Measurements from ENCODE around the gene ZNF425. TPM values are rescaled to one million over a fixed set of nuclear protein-coding genes. Genes with fewer than 3 reads are reported as not detected.

Gene ZNF425
- total RNA-seq, 1 experiment from 2014 or later = 3.0 TPM

GRCh38 chr7:149172534-149172920 is 46.4 kb upstream of the ZNF425 start:
- no TSS peak for BruUV-seq (replicated peaks)
- ChIA-PET POLR2A (no interaction called here), CTCF (no interaction called here)
- Histone ChIP-seq H3K27ac (ENCODE audit: low read length) (no peak overlapping the region), H3K36me3 (ENCODE audit: control insufficient read depth, insufficient read depth, low read length) (peaks cover 20% of the 10 kb centered on the region), H3K4me3 (ENCODE audit: low read depth in 2 of 2, low read length in 2 of 2) (no peak overlapping the region), H3K27me3 (ENCODE audit: control insufficient read depth, insufficient read depth, low read length) (no peaks in the 10 kb centered on the region), H3K9me3 (ENCODE audit: control insufficient read depth, insufficient read depth, low read depth, low read length) (no peaks in the 10 kb centered on the region), H3K4me1 (ENCODE audit: control insufficient read depth, insufficient read depth, low read length) (no peaks in the 10 kb centered on the region)
- in situ Hi-C loops (cut with HindIII; ENCODE audit: low pct_unique_long_range_greater_than_20kb, low sequenced_read_pairs) = no loop called here
- DNase-seq (ENCODE audit: low read depth, low spot score) (no peak), ATAC-seq (no peak)
- TF ChIP-seq, protein P1, sequence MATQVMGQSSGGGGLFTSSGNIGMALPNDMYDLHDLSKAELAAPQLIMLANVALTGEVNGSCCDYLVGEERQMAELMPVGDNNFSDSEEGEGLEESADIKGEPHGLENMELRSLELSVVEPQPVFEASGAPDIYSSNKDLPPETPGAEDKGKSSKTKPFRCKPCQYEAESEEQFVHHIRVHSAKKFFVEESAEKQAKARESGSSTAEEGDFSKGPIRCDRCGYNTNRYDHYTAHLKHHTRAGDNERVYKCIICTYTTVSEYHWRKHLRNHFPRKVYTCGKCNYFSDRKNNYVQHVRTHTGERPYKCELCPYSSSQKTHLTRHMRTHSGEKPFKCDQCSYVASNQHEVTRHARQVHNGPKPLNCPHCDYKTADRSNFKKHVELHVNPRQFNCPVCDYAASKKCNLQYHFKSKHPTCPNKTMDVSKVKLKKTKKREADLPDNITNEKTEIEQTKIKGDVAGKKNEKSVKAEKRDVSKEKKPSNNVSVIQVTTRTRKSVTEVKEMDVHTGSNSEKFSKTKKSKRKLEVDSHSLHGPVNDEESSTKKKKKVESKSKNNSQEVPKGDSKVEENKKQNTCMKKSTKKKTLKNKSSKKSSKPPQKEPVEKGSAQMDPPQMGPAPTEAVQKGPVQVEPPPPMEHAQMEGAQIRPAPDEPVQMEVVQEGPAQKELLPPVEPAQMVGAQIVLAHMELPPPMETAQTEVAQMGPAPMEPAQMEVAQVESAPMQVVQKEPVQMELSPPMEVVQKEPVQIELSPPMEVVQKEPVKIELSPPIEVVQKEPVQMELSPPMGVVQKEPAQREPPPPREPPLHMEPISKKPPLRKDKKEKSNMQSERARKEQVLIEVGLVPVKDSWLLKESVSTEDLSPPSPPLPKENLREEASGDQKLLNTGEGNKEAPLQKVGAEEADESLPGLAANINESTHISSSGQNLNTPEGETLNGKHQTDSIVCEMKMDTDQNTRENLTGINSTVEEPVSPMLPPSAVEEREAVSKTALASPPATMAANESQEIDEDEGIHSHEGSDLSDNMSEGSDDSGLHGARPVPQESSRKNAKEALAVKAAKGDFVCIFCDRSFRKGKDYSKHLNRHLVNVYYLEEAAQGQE (IDR thresholded peaks at IDR 0.05; ENCODE audit: insufficient read depth in 1 of 2, low read depth in 2 of 2, low read length in 1 of 2) = no peak
- TF ChIP-seq POLR2AphosphoS5 (IDR thresholded peaks at IDR 0.05; ENCODE audit: low read depth, low read length) = no peak
- no peak for TF ChIP-seq SIN3A (IDR thresholded peaks at IDR 0.05; ENCODE audit: borderline replicate concordance, insufficient read depth, low read depth, low read length)
- no peak for TF ChIP-seq TCF7L2 (IDR thresholded peaks at IDR 0.05; ENCODE audit: low read depth, low read length)
- no peak for TF ChIP-seq CTCF (IDR thresholded peaks at IDR 0.05)
- intact Hi-C loops (cut with micrococcal nuclease; ENCODE audit: unreplicated experiment) = no loop called here

DNA sequence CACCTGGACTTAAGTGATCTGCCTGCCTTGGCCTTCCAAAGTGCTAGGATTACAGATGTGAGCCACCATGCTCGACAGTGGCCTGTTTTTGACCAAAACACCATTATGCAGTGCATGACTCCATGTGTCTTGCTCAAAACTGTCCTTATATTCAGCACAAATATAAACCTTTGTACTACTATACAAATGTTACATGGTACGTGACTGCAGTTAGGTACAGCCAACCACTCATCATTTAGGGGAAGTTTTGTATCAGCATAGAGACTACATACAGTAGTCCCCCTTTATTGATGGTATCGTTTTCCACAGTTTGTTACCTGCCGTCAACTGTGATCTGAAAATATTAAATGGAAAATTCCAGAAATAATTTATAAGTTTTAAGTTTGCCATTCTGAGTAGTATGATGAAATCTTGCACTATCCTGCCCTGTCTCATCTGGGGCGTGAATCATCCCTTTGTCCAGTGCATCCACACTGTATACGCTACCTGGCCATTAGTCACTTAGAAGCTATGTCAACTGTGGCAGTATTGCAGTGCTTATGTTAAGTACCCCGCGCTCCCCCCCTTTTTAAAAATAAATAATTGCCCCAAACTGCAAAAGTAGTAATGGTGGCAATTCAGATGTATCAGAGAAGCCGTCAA is 45.9 kb upstream of the ZNF425 start:
- ChIA-PET POLR2A (no interaction called here), CTCF (no interaction called here)
- Histone ChIP-seq H3K9me3 (ENCODE audit: control insufficient read depth, insufficient read depth, low read depth, low read length) (no peaks in the 10 kb centered on the region), H3K27ac (ENCODE audit: low read length) (no peak overlapping the region), H3K4me3 (ENCODE audit: low read depth in 2 of 2, low read length in 2 of 2) (no peak overlapping the region), H3K36me3 (ENCODE audit: control insufficient read depth, insufficient read depth, low read length) (peaks cover 23% of the 10 kb centered on the region), H3K4me1 (ENCODE audit: control insufficient read depth, insufficient read depth, low read length) (no peaks in the 10 kb centered on the region), H3K27me3 (ENCODE audit: control insufficient read depth, insufficient read depth, low read length) (no peaks in the 10 kb centered on the region)
- in situ Hi-C loops (cut with HindIII; ENCODE audit: low pct_unique_long_range_greater_than_20kb, low sequenced_read_pairs) = no loop called here
- no peak for TF ChIP-seq POLR2AphosphoS5 (IDR thresholded peaks at IDR 0.05; ENCODE audit: low read depth, low read length)
- TF ChIP-seq SIN3A (IDR thresholded peaks at IDR 0.05; ENCODE audit: borderline replicate concordance, insufficient read depth, low read depth, low read length) = no peak
- no peak for TF ChIP-seq TCF7L2 (IDR thresholded peaks at IDR 0.05; ENCODE audit: low read depth, low read length)
- no peak for TF ChIP-seq CTCF (IDR thresholded peaks at IDR 0.05)
- TF ChIP-seq, protein P1 (IDR thresholded peaks at IDR 0.05; ENCODE audit: insufficient read depth in 1 of 2, low read depth in 2 of 2, low read length in 1 of 2) = no peak
- no TSS peak for BruUV-seq (replicated peaks)
- DNase-seq (ENCODE audit: low read depth, low spot score) (no peak), ATAC-seq (no peak)
- intact Hi-C loops (cut with micrococcal nuclease; ENCODE audit: unreplicated experiment) = no loop called here

Measured in Panc1 (cell line).